Neutrophil (primary cell): ENCODE data around the gene MPC2.

Experiments
- H3K27ac ChIP-seq: fragments of 200-600 bp; sonication (generic); 2 replicates; pipeline ENCODE4 v1.5.1; 2016; ENCODE audit warnings: mild to moderate bottlenecking, moderate library complexity
- H3K27me3 ChIP-seq: fragments of 200-600 bp; sonication (generic); 2 replicates; pipeline ENCODE4 v1.6.0; 2016; ENCODE audit warnings: mild to moderate bottlenecking
- H3K36me3 ChIP-seq: fragments of 200-600 bp; sonication (generic); 2 replicates; pipeline ENCODE4 v1.5.1; 2017
- H3K4me1 ChIP-seq, 2 experiments: fragments of 200-600 bp in 1 of 2; sonication (generic) in 1 of 2; 1 replicate in 1 of 2; 2 replicates in 1 of 2; pipeline versions ENCODE4 v1.5.1 to v1.6.1; 2013 to 2016; ENCODE audit warnings: low read depth in 1 of 2, low read length in 1 of 2, mild to moderate bottlenecking in 1 of 2, moderate library complexity in 1 of 2; ENCODE audit not compliant: control insufficient read depth in 1 of 2, insufficient read depth in 1 of 2
- H3K4me3 ChIP-seq, 2 experiments: fragments of 200-600 bp in 1 of 2; sonication (generic) in 1 of 2; 1 replicate in 1 of 2; 2 replicates in 1 of 2; pipeline ENCODE4 v1.5.1; 2013 to 2016; ENCODE audit warnings: low read depth in 1 of 2, low read length in 1 of 2, mild to moderate bottlenecking in 1 of 2, moderate library complexity in 1 of 2
- H3K9me3 ChIP-seq: fragments of 200-600 bp; sonication (generic); 2 replicates; pipeline ENCODE4 v1.5.1; 2016
- CTCF ChIP-seq: fragments of 200-600 bp; sonication (generic); IDR thresholded peaks from 2 replicates; pipeline ENCODE4 v1.5.1; 2016; ENCODE audit warnings: antibody characterized with exemption

The MPC2 gene

GRCh38 chr1:167924543-167925231 is 12.2 kb downstream of the MPC2 start:
- Histone ChIP-seq H3K36me3 (no peaks in the 10 kb centered on the region), H3K27ac (no peak overlapping the region), H3K9me3 (no peaks in the 10 kb centered on the region), H3K4me3 (no peak overlapping the region), H3K27me3 (no peaks in the 10 kb centered on the region), H3K4me1 (no peaks in the 10 kb centered on the region)
- no peak for TF ChIP-seq CTCF

DNA sequence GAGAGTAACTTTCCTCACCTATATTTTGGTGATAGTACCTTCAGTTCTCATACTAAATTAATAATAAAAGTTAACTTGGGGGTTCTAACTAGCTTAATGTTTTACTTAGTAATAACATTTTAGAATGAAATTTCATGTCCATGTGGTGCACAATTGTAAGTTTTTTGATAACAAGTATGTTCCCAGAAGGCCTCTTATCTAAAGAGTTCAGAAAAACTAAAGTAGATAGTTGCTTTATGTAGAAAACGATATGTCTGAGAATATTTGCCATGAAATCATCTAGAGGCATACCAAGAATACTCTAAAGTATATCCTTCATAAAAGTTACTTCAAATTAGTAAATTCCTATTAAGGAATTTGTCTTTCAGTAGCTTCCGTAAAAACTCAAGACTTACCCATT is 12.8 kb downstream of the MPC2 start:
- TF ChIP-seq CTCF: no peak
- no peak overlapping the region for H3K4me3 ChIP-seq
- no peaks in the 10 kb centered on the region for H3K27me3 ChIP-seq
- H3K36me3 ChIP-seq: no peaks in the 10 kb centered on the region
- H3K9me3 ChIP-seq: no peaks in the 10 kb centered on the region
- H3K27ac ChIP-seq: no peak overlapping the region
- H3K4me1 ChIP-seq: no peaks in the 10 kb centered on the region

- H3K27me3 ChIP-seq: no peaks in the 10 kb centered on the region
- H3K4me1 ChIP-seq: no peaks in the 10 kb centered on the region
- no peaks in the 10 kb centered on the region for H3K36me3 ChIP-seq
- no peak for TF ChIP-seq CTCF
- no peak overlapping the region for H3K4me3 ChIP-seq
- no peaks in the 10 kb centered on the region for H3K9me3 ChIP-seq
- no peak overlapping the region for H3K27ac ChIP-seq
Measured at GRCh38 chr1:167923324-167924056, 13.4 kb downstream of the MPC2 start.

- Histone ChIP-seq H3K27me3 (no peaks in the 10 kb centered on the region), H3K36me3 (peaks cover 7% of the 10 kb centered on the region), H3K27ac (no peak overlapping the region), H3K4me3 (no peak overlapping the region), H3K4me1 (no peaks in the 10 kb centered on the region), H3K9me3 (no peaks in the 10 kb centered on the region)
- no peak for TF ChIP-seq CTCF
Measured at GRCh38 chr1:167922611-167923074, 14.2 kb downstream of the MPC2 start.

GRCh38 chr1:167922023-167922422 is 14.8 kb downstream of the MPC2 start:
- Histone ChIP-seq H3K27me3 (no peaks in the 10 kb centered on the region), H3K4me1 (no peaks in the 10 kb centered on the region), H3K27ac (no peak overlapping the region), H3K36me3 (peaks cover 10% of the 10 kb centered on the region), H3K9me3 (no peaks in the 10 kb centered on the region), H3K4me3 (no peak overlapping the region)
- TF ChIP-seq CTCF: no peak
